GM19023 (cell line): Measurements from ENCODE around the gene HPCAL1.

ENCODE experiments used
- ATAC-seq: cut with Tn5 transposase; IDR thresholded peaks from one replicate; pipeline ENCODE4 v1.9.1; 2021; ENCODE audit warnings: mild to moderate bottlenecking, moderate library complexity; ENCODE audit not compliant: unreplicated experiment

Gene HPCAL1

DNA sequence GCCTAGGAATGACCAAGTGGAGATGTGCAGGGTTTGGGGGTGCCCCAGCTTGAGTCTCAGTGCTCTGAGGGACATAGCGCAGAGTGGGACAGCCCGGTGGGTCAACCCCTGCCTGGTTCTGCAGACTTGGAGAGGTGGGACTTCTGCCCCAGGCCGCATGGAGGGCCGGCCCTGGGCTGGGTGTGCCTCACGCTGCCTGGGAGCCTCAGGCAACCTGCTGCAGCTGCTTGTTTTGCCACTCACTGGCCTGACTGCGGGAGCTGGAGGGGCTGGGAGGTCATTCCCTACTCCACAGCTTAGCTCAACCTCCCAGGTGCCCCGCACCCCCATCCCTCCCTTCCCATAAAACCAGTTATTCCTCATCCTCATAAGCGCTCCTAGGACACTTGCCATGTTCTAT, 112.3 kb downstream of the HPCAL1 start:
- ATAC-seq: no peak

DNA sequence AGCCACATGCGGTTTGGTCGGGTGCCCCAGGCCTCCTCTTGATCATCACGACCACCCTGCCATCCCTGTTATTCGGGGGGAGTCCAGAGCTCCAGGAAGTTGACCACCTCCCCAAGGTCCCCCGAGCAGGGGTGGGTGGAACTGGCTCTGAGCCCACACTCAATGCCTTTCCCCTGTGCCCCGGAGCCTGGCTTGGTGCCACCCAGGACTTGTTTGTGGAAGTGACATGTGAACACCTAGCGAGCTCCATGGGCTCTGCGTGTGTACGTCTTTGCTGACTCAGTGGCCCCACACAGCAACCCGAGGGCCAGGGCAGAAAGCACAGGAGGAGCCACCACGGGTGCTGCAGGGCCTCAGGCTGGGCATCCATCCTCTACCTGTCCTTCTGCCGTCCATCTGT, 112.9 kb downstream of the HPCAL1 start:
- ATAC-seq: no peak

DNA sequence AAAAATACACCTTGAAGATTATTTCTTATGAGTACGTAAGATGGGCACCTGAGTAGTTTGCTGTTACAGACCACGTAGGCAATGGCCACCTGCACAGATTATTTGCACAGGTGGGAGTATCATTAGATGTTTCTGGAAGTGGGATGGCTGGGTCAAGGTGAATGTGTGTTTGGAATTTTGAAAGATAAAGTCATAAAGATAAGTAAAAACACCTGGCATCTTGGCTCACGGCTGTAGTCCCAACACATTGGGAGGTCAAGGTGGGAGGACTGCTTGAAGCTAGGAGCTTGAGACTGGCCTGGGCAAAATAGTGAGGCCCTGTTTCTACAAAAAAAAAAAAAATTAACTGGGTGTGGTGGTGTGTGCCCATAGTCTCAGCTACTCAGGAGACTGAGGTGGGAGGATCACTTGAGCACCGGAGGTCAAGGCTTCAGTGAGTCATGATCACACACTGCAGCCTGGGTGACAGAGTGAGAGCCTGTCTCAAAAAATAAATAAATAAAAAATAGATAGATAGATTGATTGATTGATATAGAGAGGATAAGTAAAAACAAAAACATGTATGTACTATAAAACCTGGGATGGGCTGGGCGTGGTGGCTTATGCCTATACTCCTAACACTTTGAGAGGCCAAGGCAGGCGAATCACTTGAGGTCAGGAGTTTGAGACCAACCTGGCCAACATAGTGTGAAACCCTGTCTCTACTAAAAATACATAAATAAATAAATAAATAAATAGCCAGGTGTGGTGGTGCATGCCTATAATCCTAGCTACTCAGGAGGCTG, 115.0 kb downstream of the HPCAL1 start:
- ATAC-seq: no peak

DNA sequence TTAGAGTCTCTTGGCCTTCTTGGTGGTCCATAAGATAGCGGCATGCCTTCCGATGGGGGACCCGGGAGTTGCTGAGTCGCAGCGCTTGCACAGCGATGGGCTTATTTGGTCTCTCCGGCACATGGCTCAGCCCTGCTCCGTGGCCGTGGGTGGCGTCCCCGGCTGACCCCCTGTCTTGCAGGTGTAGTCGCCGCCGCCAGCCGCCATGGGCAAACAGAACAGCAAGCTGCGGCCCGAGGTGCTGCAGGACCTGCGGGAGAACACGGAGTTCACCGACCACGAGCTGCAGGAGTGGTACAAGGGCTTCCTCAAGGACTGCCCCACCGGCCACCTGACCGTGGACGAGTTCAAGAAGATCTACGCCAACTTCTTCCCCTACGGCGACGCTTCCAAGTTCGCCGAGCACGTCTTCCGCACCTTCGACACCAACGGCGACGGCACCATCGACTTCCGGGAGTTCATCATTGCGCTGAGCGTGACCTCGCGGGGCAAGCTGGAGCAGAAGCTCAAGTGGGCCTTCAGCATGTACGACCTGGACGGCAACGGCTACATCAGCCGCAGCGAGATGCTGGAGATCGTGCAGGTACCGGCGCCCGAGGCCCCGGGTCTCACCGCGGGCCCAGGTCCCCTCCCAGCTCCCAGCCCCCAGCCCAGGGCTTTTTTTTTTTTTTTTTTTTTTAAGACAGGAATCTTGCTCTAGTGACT, 117.0 kb downstream of the HPCAL1 start:
- ATAC-seq: no peak

DNA sequence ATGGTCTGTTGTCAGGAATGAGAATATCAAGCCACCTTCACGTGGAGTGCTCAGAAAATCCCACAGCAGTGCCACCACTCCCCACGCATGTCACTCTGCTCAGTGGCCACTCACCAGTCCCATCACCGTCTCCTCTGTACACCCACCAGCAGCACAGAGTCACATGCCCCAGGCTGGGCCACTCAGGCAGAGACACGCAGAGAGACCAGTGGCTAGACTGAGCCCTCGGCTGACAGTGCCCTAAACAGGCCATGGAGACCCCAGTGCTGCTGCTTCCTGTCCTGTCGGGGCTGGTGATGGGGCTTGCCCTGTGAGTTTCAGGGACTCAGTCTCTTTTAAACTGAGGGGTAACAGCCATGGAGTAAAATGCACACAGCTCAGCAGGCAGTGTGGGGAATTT, 119.5 kb downstream of the HPCAL1 start:
- ATAC-seq: no peak

DNA sequence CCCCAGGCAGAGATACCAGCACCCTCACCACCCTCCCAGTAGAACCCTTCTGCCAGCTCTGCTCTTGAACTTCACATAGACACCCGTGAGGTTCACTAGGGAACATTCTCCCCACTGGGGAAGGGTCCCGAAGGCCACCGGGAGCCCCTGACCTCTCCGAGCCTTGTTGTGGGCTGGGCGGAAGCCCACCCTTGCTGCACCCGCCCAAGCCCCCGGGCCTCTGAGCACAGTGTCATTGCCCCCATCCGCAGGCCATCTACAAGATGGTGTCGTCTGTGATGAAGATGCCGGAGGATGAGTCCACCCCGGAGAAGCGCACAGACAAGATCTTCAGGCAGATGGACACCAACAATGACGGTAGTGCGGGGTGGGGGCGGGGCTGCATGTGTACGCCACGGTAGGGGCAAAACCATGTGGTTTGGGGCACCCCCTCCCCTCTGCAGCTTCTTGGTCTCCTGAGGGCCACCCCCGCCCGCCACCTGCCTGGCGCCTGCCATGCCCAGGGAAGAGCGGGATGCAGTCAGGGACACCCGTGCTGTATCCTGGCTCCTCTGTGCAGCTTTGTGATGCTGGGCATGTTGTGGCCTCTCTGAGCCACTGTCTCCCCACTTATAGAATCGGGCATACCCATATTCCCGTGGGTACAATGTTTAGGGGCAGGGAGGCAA, 120.2 kb downstream of the HPCAL1 start:
- ATAC-seq: no peak

DNA sequence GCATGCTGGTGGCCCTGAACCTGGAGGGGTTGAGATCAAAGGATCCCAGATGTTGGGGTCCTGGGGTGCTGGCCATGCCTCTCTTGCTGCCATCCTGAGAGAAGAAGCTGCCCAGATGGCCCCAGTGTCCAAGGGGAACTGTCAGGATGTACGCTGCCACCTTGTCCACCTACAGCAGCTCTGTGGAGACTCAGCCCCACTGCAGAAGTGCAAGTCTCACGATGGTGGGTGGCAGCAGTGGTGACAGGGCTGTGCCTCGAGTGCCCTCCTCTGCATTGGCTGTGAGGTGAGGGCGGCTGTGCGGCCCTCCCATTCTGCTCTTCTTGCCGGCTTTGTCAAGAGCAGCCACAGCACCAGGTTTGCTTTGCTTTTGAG, 120.7 kb downstream of the HPCAL1 start:
- ATAC-seq: no peak

DNA sequence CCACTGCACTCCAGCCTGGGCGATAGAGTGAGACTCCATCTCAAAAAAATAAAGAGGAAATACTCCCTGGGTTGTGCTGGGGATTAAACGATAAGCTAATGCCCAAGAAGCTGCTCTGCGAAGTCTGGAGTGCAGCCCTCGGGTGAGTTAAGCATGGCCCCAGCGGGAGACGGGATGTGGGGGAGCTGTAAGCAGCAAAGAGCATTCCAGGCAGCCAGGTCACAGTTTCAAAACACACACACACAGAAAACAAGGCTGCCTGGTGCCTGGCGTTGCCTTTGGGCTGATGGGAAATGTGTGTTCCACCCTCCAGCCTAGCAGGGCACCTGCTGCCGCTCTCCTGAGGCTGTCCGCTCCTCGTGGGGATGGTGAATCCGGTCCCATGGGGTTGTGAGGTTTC, 121.3 kb downstream of the HPCAL1 start:
- no peak for ATAC-seq

DNA sequence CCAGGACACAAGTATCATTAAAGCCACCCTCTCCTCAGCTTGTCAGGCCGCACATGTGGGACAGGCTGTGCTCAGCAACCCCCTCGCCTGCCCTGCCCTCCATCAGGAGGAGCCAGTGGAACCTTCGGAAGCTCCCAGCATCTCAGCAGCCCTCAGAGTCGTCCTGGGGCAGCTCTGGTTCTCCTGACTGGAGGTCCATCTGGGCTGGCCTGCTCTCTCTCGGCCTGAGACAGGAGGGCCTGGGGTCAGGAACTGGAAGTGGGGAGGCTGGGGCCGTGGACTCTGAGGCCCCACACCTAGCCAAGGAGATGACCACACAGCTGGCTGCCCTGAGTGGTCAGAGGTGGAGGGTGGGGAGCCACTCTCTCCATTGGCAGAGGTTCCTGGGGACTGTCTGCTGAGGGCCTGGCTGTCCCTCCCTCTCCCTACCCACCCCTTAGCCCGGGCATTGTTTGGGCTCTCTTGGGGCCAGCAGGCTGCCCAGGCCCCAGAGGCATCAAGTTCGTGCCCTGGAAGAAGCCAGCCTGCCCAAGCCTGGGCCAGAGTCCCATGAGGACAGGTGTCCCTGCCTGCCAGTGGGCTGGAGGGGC, 122.3 kb downstream of the HPCAL1 start:
- no peak for ATAC-seq

DNA sequence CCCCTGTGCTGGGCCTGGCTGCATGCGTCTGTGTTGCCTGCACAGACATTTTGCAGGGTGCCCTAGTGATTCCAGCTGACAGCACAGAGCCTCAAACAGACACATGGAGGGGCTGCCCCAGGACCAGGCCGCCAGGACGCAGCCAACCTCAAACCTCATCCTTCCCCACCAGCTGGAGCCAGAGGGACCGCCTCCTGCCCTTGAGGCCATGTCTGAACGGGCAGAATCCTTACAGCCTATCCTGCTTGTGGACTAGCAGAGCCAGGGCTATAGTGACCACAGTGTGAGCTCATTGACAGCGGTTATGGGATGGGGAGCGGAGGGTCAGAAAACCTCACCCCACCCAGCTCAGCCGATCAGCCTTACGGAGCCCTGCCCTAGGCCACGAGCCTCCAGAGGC, 123.0 kb downstream of the HPCAL1 start:
- no peak for ATAC-seq

DNA sequence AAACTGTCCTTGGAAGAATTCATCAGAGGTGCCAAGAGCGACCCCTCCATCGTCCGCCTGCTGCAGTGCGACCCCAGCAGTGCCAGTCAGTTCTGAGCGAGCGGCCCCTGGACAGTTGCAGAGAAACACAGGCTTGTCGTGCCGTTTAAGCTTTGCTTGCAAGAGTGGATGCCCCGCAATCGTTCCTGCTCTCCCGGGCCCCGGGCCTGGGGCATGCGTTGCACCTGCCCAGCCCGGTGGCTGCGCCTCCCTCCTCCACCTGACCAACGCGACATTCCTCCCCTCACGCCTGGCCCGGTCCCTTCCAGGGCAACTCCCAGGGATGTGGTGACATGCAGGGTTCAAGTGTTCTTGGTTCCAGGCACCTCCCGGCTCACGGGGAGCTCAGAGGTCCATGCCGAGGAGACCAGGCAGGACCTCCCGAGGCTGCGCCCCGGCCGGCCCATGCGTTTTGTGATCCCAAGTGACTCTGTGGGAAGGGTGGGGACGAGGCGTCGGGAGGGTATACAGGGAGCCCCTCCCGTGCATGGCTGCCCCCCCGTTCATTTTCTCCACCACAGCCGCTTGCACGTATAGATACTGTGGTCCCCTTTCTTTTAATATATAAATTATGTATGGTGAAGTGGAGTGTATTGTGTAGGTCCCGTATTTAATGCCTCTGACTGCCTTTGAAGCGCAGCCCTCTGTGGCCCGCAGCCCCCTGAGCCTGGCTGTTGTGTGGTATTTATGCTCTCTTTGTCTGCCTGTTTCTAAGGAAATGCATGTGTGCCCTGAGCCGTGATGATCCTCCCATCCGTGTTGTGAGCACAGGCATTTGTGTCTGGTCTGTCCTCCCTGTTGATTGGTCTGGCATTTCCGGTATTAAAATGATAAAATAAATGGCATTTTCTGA, 124.3 kb downstream of the HPCAL1 start:
- ATAC-seq: no peak

DNA sequence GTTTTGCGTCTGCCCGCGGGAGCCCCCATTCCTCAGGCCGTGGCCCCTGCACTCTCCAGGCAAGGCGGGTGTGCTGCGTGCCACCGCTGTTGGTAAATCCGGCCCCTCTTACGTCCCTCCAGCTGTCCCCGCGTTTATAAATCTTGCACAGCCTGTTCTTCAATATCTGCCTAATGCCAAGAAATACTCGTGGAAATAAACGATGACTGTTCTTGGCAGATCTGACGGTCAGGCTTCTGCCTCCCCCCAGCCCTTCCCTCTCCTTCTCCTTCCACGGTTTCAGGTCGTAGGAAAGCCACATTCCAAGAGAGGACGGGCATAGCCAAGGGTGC, 124.9 kb downstream of the HPCAL1 start:
- no peak for ATAC-seq

DNA sequence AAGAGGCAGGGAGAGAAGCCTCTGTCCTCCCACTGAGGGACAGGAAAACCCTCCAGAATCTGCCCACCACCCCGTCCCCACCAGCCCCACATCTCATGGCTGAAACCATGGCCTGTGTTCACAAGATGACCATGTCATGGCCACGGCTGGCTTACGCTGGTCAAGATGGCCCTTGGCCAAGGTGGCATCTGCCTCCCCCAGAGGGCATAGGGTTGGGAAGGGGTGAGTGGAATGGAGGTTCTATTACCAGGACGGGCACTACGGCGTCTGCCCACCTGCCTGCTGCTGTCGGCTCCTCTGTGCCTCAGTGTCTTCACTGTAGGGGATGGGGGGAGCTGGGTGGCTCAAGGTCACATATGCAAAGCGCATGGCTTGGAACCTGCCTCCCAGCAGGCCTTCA, 125.7 kb downstream of the HPCAL1 start:
- ATAC-seq: no peak

DNA sequence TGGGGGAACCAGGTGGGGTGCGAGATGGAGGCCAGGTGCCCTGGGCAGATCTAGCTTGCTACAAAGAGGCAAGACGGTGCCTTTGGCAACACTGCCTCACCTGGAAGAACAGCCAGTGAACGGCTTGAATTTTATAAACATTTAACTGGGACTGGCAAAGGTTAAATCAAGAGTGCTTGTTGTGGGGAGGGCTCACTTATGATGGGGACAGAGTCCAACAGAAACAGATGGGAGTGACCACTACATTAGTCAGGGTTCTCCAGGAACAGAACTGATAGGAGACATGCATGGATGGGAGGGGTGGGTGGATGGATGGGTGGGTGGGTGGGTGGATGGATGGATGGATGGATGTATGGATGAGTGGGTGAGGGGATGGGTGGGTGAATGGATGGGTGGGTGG, 126.2 kb downstream of the HPCAL1 start:
- ATAC-seq: no peak

DNA sequence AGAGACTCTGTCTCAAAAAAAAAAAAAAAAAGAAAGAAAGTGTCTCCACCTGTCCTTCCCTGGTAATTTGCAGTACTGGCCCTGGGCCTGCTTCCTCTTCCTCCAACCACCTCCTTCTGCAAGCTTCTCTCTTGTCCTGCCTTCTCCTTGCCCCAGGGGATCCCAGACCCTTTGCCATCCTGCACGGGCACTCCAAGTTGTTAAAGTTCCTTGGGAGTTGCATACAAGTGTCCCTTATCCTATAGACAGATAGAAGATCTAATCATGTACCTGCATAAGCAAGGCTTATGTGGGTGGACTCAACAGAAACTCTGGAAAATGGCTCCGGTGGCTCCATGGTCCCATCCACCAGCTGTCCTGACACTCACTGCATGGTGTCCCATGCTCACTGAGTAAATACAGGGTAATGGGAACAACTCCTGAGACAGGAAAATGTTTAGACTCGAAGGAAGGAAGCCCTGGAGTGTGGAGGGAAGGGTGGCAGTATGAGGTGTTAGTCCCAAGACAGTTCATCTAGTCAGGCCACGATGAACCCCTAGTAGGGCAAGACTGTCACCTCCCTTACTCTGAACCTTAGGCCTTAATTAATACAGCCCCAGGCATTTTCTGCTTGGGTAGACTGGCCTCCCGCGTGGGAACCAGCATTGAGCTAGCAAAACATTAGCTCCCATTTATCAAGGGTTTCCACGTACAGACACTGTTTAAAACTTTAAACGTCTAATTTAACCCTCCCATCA, 128.3 kb downstream of the HPCAL1 start:
- no peak for ATAC-seq

DNA sequence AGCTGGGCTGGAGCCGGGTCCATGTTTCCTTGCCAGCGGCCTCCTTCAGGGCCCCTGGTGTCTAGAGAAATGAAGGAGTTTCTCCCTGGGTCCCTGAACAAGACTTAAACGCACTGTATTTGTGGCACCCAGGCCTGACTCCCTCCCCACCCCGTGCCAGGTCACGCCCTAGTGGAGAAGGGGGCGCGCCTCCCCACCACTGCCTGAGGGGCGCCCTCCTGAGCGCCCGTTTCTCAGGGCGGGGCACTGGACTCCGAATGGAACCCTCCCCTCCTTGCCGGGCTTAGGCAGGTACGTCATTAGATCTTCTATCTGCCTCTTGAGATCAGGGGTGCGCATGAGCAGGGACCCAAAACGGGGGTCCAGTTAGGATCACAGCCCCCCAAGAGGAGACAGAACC, 129.1 kb downstream of the HPCAL1 start:
- no peak for ATAC-seq

DNA sequence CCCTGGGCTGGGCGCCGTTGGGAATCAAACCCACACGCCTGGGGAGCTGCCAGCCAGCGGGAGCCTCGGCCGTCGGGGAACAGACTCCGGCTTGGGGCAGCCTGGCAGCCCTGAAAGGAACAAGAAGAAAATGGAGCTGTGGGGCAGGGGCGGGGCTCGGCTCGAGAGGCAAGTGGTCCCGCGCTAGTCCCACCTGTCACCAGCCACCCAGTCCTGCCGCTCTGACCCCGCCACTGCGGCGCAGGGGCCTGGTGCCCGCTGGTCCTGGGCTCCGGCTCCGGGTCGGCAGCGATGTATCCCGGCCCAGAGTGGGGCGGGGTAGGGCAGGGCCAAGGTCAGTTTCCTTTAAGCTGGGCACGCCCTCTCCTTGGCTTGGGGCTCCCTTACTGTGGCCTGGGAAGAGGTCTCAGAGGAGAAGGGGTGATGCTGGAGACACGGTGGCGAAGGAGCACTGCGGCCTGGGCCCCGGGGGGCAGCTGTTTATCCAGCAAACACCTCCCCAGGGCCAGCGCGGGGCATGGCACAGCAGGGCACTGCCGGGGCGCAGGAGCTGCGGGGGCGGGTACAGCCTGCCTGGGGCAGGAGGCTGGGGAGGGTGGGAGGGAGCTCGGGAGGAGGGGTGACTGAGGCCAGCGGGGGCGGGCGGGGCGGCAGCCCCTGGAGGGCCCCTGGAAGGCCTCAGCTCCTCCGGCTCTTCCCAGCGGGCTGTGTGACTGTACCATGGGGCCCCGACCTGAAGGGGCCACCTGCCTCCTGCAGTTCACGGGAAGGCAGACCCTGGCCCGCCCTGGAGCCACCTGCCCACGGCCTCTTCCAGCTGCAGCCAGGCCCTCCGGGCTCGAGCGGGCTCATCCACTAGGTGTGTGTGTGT, 129.8 kb downstream of the HPCAL1 start:
- ATAC-seq: no peak

DNA sequence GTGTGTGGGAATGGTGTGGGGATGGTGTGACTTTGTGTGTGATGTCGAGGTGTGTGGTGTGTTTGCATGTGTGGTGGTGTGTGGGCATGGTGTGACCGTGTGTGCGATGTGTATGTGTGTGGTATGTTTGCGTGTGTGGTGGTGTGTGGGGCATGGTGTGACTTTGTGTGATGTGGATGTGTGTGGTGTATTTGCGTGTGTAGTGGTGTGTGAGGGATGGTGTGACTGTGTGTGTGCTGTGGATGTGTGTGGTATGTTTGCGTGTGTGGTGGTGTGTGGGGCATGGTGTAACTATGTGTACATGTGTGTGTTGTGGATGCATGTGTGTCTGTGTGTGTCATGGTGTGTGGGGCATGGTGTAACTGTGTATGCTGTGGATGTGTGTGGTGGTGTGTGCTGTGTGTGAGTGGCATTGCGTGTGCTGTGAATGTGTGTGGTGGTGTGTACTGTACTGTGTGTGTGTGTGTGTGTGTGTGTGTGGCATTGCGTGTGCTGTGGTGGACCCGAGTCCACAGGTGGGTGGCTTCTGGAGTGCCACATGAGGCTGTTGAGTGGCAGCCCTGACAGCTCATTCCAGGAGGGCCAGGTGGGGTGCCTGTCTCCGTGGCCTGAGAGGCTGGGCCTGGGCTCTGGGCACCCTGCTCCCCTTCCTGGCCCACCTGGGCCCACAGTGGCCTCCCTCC, 130.7 kb downstream of the HPCAL1 start:
- ATAC-seq: no peak
